Activated CD8-positive, alpha-beta memory T cell treated with anti-CD3 and anti-CD28 coated beads, Interleukin-2, amount 50 U/mL, for 1 hour (primary cell): ENCODE measurements around the gene KCNA3.

Source experiments
- DNase-seq: peaks from one replicate; pipeline ENCODE4 v3.0.0-alpha.2; 2020; ENCODE audit errors: extremely low read depth

KCNA3 gene

GRCh38 chr1:110674337-110675059 lies at the start of gene KCNA3:
Gene KCNA3, minus strand, starts transcription at chr1:110674940. Its CDS starts 131 bp downstream, at chr1:110674809.
- no peak for DNase-seq

GRCh38 chr1:110722807-110723206 lies 48.1 kb upstream of the KCNA3 start:
- no peak for DNase-seq

- no peak for DNase-seq
Observed at GRCh38 chr1:110719908-110720307, 45.2 kb upstream of the KCNA3 start.

- no peak for DNase-seq
Observed at GRCh38 chr1:110718452-110718851, 43.7 kb upstream of the KCNA3 start.

GRCh38 chr1:110717179-110717578 lies 42.4 kb upstream of the KCNA3 start:
- no peak for DNase-seq

- DNase-seq, result no peak
Observed at GRCh38 chr1:110714374-110714995, 39.7 kb upstream of the KCNA3 start.

- no peak for DNase-seq
Observed at GRCh38 chr1:110713221-110713620, 38.5 kb upstream of the KCNA3 start.

GRCh38 chr1:110710314-110710713 lies 35.6 kb upstream of the KCNA3 start:
- no peak for DNase-seq

GRCh38 chr1:110708974-110709440 lies 34.3 kb upstream of the KCNA3 start:
- DNase-seq, result no peak

GRCh38 chr1:110707232-110707631 lies 32.5 kb upstream of the KCNA3 start:
- DNase-seq, result no peak

- no peak for DNase-seq
Observed at GRCh38 chr1:110706621-110707020, 31.9 kb upstream of the KCNA3 start.

- no peak for DNase-seq
Observed at GRCh38 chr1:110702260-110702659, 27.5 kb upstream of the KCNA3 start.

GRCh38 chr1:110700767-110701166 lies 26.0 kb upstream of the KCNA3 start:
- no peak for DNase-seq

- no peak for DNase-seq
Observed at GRCh38 chr1:110697606-110698005, 22.9 kb upstream of the KCNA3 start.

- no peak for DNase-seq
Observed at GRCh38 chr1:110696818-110697217, 22.1 kb upstream of the KCNA3 start.

GRCh38 chr1:110690709-110691365 lies 16.1 kb upstream of the KCNA3 start:
- DNase-seq, result no peak

- DNase-seq, result no peak
Observed at GRCh38 chr1:110689868-110690267, 15.1 kb upstream of the KCNA3 start.

GRCh38 chr1:110688514-110688913 lies 13.8 kb upstream of the KCNA3 start:
- no peak for DNase-seq

GRCh38 chr1:110687250-110687649 lies 12.5 kb upstream of the KCNA3 start:
- no peak for DNase-seq

- no peak for DNase-seq
Observed at GRCh38 chr1:110686188-110686587, 11.4 kb upstream of the KCNA3 start.

- DNase-seq, result no peak
Observed at GRCh38 chr1:110684491-110684890, 9.8 kb upstream of the KCNA3 start.

- DNase-seq, result no peak
Observed at GRCh38 chr1:110682898-110683297, 8.2 kb upstream of the KCNA3 start.
